GM23338 (cell line): ENCODE data around the gene CDH5. TPM values are rescaled to one million over a fixed set of nuclear protein-coding genes. Genes with fewer than 3 reads are reported as not detected.

Experiments
- ATAC-seq: fragments of 200-7000 bp; cut with Tn5 transposase; 3 replicates; pipeline ENCODE4 v1.9.1; 2020
- DNase-seq: peaks from one replicate; pipeline ENCODE4 v3.0.0-alpha.2; 2015; ENCODE audit warnings: low spot score
- H2AFZ ChIP-seq: fragments of 200-600 bp; sonication (generic); 2 replicates; pipeline ENCODE4 v1.8.0; 2016; ENCODE audit warnings: antibody characterized with exemption, mild to moderate bottlenecking, moderate library complexity
- H3F3A ChIP-seq: fragments of 200-600 bp; sonication (generic); replicated peaks from 2 replicates; pipeline ENCODE4 v1.8.0; 2017; ENCODE audit warnings: antibody characterized with exemption, mixed run types, low read depth
- H3K27ac ChIP-seq: fragments of 200-600 bp; sonication (generic); 2 replicates; pipeline ENCODE4 v1.6.1; 2016; ENCODE audit warnings: low read depth
- H3K27me3 ChIP-seq: fragments of 200-600 bp; sonication (generic); 2 replicates; pipeline ENCODE4 v1.8.0; 2016; ENCODE audit warnings: mild to moderate bottlenecking, mixed run types, moderate library complexity; ENCODE audit not compliant: insufficient read depth
- H3K36me3 ChIP-seq: fragments of 200-600 bp; sonication (generic); 2 replicates; pipeline ENCODE4 v1.8.0; 2016; ENCODE audit warnings: mild to moderate bottlenecking; ENCODE audit not compliant: insufficient read depth
- H3K4me1 ChIP-seq: fragments of 200-600 bp; sonication (generic); 2 replicates; pipeline ENCODE4 v1.8.0; 2016; ENCODE audit warnings: mild to moderate bottlenecking, moderate library complexity; ENCODE audit not compliant: insufficient read depth
- H3K4me2 ChIP-seq: fragments of 200-600 bp; sonication (generic); 2 replicates; pipeline ENCODE4 v1.7.1; 2017; ENCODE audit warnings: mixed run types
- H3K4me3 ChIP-seq: fragments of 200-600 bp; sonication (generic); 2 replicates; pipeline ENCODE4 v1.6.1; 2016; ENCODE audit warnings: mixed run types
- H3K79me2 ChIP-seq: fragments of 200-600 bp; sonication (generic); replicated peaks from 2 replicates; pipeline ENCODE4 v1.8.0; 2017; ENCODE audit warnings: mild to moderate bottlenecking; ENCODE audit not compliant: insufficient read depth
- H3K9me2 ChIP-seq: fragments of 200-600 bp; sonication (generic); 2 replicates; pipeline ENCODE4 v1.8.0; 2017; ENCODE audit not compliant: insufficient read depth
- H4K20me1 ChIP-seq: fragments of 200-600 bp; sonication (generic); replicated peaks from 2 replicates; pipeline ENCODE4 v1.8.0; 2017; ENCODE audit warnings: mild to moderate bottlenecking; ENCODE audit not compliant: insufficient read depth
- H3K27ac Mint-ChIP-seq: 2 replicates; pipeline ENCODE4 v1.8.0; 2020; ENCODE audit warnings: inconsistent platforms, mild to moderate bottlenecking, moderate library complexity, mixed read lengths
- H3K27me3 Mint-ChIP-seq: 3 replicates; pipeline ENCODE4 v1.8.0; 2022; ENCODE audit warnings: low read depth, mild to moderate bottlenecking, moderate library complexity, mixed read lengths, inconsistent platforms; ENCODE audit not compliant: insufficient read depth, poor library complexity
- H3K36me3 Mint-ChIP-seq: 3 replicates; pipeline ENCODE4 v1.8.0; 2021; ENCODE audit warnings: low read depth, mild to moderate bottlenecking, inconsistent platforms, moderate library complexity, mixed read lengths
- H3K4me1 Mint-ChIP-seq: 3 replicates; pipeline ENCODE4 v1.8.0; 2020; ENCODE audit warnings: mild to moderate bottlenecking, inconsistent platforms, mixed read lengths
- H3K4me3 Mint-ChIP-seq: 3 replicates; pipeline ENCODE4 v1.8.0; 2021; ENCODE audit warnings: moderate library complexity, mild to moderate bottlenecking, inconsistent platforms, mixed read lengths
- H3K9me3 Mint-ChIP-seq: 3 replicates; pipeline ENCODE4 v1.8.0; 2020; ENCODE audit warnings: moderate library complexity, mild to moderate bottlenecking, inconsistent platforms, mixed read lengths
- CREB1 ChIP-seq: fragments of 250-450 bp; sonication (Bioruptor Pico); IDR thresholded peaks from 2 replicates; pipeline ENCODE4 v1.5.0; 2020; ENCODE audit warnings: low read depth, mild to moderate bottlenecking, moderate library complexity
- CTCF ChIP-seq, 2 experiments: fragments of 200-600 bp in 1 of 2; sonication (generic) in 1 of 2; conservative IDR thresholded peaks; 2 replicates each; pipeline versions ENCODE4 v1.5.1 to v1.6.1; 2016 to 2017; ENCODE audit warnings: antibody characterized with exemption in 2 of 2, low read depth in 2 of 2, mild to moderate bottlenecking in 2 of 2, moderate library complexity in 1 of 2
- ETS1 ChIP-seq: IDR thresholded peaks from 2 replicates; pipeline ENCODE4 v1.6.1; 2016; ENCODE audit warnings: antibody characterized with exemption
- EZH2 ChIP-seq: fragments of 200-600 bp; sonication (generic); IDR thresholded peaks from one replicate; pipeline ENCODE4 v1.8.0; 2017; ENCODE audit warnings: antibody characterized with exemption, mild to moderate bottlenecking, low read depth; ENCODE audit not compliant: unreplicated experiment
- EZH2phosphoT487 ChIP-seq: fragments of 200-600 bp; sonication (generic); IDR thresholded peaks from one replicate; pipeline ENCODE4 v1.8.1; 2018; ENCODE audit warnings: antibody characterized with exemption; ENCODE audit not compliant: unreplicated experiment
- JUNB ChIP-seq: IDR thresholded peaks from one replicate; pipeline ENCODE4 v1.6.1; 2016; ENCODE audit warnings: antibody characterized with exemption; ENCODE audit not compliant: unreplicated experiment
- POLR2AphosphoS5 ChIP-seq: IDR thresholded peaks from 2 replicates; pipeline ENCODE4 v1.6.1; 2016; ENCODE audit warnings: antibody characterized with exemption, low read depth
- STAT1 ChIP-seq: IDR thresholded peaks from one replicate; pipeline ENCODE4 v1.6.1; 2016; ENCODE audit warnings: antibody characterized with exemption; ENCODE audit not compliant: unreplicated experiment
- ZNF114 ChIP-seq: fragments of 250-450 bp; sonication (Bioruptor Pico); IDR thresholded peaks from 2 replicates; pipeline ENCODE4 v1.5.0; 2020; ENCODE audit warnings: mild to moderate bottlenecking, moderate library complexity
- ZNF331 ChIP-seq: fragments of 250-450 bp; sonication (Bioruptor Pico); IDR thresholded peaks from 2 replicates; pipeline ENCODE4 v1.5.0; 2020; ENCODE audit warnings: low read depth, mild to moderate bottlenecking, moderate library complexity
- polyA plus RNA-seq: library from polyadenylated mRNA; unstranded; fragments of >200 nt; fragmentation: Nextera tagmentation; extraction: Ambion mirVana; gene quantifications from 2 replicates; pipeline ENCODE4 v1.2.1, GENCODE V29; 2016
- total RNA-seq: library from RNA; depleted of rRNA; stranded (reverse); fragments of >200 nt; shearing (Covaris generic); gene quantifications from 2 replicates; pipeline ENCODE4 v1.2.3, GENCODE V29; 2014

Gene CDH5
- total and polyA plus RNA-seq, 2 experiments from 2014 or later, result 0.18 TPM; not detected in 1

DNA sequence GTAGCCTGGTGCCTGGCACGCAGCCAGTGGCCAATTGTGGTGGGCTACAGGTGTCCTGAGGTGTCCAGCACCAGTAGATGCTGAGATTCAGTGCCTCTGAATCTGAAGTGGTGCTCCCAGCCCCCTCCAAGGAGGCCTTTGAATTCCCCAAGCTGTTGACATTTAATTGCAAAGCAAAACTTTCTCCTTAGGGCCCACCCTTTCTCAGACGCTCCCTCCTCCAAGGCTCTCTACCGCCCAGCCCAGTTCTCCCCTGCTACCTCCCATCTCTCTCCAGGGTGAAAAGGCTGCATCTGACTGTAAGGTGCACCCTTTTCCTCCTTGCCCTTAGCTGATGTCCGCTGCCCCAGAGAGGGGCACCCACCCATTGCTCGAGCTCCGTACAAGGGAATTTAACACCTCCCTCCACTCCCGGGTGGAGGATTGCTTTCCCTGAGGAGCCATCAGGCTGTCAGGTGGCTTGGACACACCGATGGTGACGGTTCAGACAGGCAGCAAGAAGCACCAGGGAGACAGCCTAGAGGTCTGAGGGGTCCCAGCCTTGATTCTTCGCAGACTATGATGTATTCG, 62.3 kb downstream of the CDH5 start:
- Mint-ChIP-seq H3K4me3 (peak overlapping the region; percentile 67), H3K27ac (no peak overlapping the region), H3K9me3 (no peaks in the 10 kb centered on the region), H3K36me3 (no peaks in the 10 kb centered on the region), H3K4me1 (peaks cover 29% of the 10 kb centered on the region), H3K27me3 (peaks cover 64% of the 10 kb centered on the region)
- Histone ChIP-seq H3K9me2 (no peaks in the 10 kb centered on the region), H2AFZ (peak overlapping the region; percentile 56; the same call in 1 of the 2 replicates), H3K79me2 (no peaks in the 10 kb centered on the region), H3K4me2 (peak overlapping the region; percentile 88), H3K4me1 (peaks cover 8% of the 10 kb centered on the region), H3K27ac (no peak overlapping the region), H3F3A (no peaks in the 10 kb centered on the region), H3K27me3 (peaks cover 79% of the 10 kb centered on the region), H4K20me1 (no peaks in the 10 kb centered on the region), H3K36me3 (no peaks in the 10 kb centered on the region), H3K4me3 (peak overlapping the region; percentile 61)
- ATAC-seq, result peak; percentile 16
- TF ChIP-seq EZH2 (peak; percentile 9), EZH2phosphoT487 (no peak)
- peak; percentile 65 for DNase-seq

DNA sequence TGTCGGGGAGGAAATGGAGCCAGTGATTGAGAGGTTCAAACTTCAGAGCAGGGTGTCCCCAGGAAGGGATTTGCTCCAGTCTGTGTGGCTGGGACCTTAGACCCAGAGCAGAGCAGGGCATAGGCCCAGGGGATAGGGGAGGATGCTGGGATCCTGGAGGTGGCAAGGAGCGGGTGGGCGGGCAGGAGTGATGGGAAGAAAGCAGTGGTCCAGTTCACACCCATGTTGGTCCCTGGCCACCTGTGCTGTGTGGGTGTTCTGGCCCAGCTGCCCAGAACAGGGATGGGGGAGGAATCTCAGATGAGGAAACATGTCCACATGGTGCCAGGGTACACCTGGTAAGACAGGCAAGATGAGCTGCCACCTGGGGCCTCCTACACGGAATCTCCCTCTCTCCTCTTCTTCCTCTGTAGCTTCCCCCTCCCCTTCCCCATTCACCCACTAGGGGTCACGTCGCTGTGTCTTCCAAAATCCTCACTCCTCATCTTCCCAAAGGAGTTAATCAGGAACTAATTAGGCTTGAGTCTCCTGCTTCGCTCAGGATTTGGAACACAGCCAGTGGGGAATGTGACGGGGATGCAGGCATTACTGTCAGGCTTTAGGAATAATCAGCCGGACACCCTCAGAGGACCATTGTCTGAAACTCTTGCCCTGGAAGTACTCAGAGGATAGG, 62.9 kb downstream of the CDH5 start:
- H4K20me1 ChIP-seq, result no peaks in the 10 kb centered on the region
- H3K27ac Mint-ChIP-seq, result no peak overlapping the region
- peaks cover 57% of the 10 kb centered on the region for H3K27me3 Mint-ChIP-seq
- H2AFZ ChIP-seq, result no peak overlapping the region
- H3K4me3 Mint-ChIP-seq, result no peak overlapping the region
- peak overlapping the region; percentile 61 for H3K4me3 ChIP-seq
- ATAC-seq, result no peak
- H3K4me1 Mint-ChIP-seq, result peaks cover 30% of the 10 kb centered on the region
- H3K9me2 ChIP-seq, result no peaks in the 10 kb centered on the region
- peaks cover 8% of the 10 kb centered on the region for H3K4me1 ChIP-seq
- H3K27me3 ChIP-seq, result peaks cover 73% of the 10 kb centered on the region
- no peaks in the 10 kb centered on the region for H3K79me2 ChIP-seq
- no peaks in the 10 kb centered on the region for H3K36me3 Mint-ChIP-seq
- H3K27ac ChIP-seq, result no peak overlapping the region
- no peak for TF ChIP-seq CREB1 (CRISPR knock-in tag)
- no peak for TF ChIP-seq ZNF331 (CRISPR knock-in tag)
- TF ChIP-seq STAT1, result no peak
- TF ChIP-seq CTCF (conservative IDR thresholded peaks at IDR 0.05; ENCODE audit: low read depth in 2 of 2), result peak; percentile 23 to 25; a peak in 2 of 4 replicates
- TF ChIP-seq POLR2AphosphoS5, result no peak
- TF ChIP-seq JUNB, result no peak
- TF ChIP-seq ETS1, result no peak
- no peak for TF ChIP-seq ZNF114 (CRISPR knock-in tag)
- no peaks in the 10 kb centered on the region for H3K36me3 ChIP-seq
- peak overlapping the region; percentile 88 for H3K4me2 ChIP-seq
- H3K9me3 Mint-ChIP-seq, result no peaks in the 10 kb centered on the region
- peak; percentile 53 for DNase-seq
- no peaks in the 10 kb centered on the region for H3F3A ChIP-seq
